Measurements from ENCODE around the gene DNASE1L3. TPM values are rescaled to one million over a fixed set of nuclear protein-coding genes. Genes with fewer than 3 reads are reported as not detected.

Gene DNASE1L3
- total RNA-seq, 1 experiment from 2014 or later: 0.36 TPM

DNA sequence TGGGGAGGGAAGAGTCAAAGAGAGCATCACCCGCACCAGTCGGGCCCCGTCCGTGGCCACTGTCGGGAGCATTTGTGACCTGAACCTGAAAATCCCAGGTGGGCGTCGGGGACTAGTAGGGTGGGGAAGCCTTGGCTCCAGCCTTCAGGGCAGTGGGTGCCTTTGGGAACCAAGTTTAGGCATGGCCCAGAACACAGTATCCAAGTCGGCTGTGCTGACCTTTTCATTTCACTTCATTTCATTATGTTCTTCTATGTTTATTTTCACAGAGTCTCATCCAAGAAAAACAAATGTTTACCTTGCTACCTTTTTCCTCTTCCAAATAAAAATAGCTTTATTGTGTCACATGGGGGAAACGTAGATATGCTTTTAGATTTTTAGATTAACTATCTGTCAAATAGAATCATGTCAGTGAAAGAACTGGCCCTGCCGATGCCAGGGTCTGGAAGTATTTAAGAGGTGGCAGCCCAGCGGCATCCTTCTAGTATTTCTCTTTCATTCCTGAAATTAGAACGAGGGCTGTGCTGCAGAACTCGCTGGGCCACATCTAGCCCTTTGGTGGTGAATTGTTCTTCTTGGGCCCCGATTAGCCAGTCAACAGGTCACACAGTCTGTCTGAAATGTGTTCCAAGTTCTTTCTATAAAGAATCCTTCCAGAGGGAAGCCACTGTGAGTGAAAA, 60.5 kb downstream of the DNASE1L3 start:
- H3K27me3 ChIP-seq (ENCODE audit: low read length): no peaks in the 10 kb centered on the region
- intact Hi-C loops (cut with micrococcal nuclease): no loop called here
- no TSS peak for BruUV-seq (replicated peaks)
- POLR2A ChIA-PET (ENCODE audit: unreplicated experiment): no interaction called here
- no peak overlapping the region for H3K9ac ChIP-seq (ENCODE audit: low read length)
- H3F3A ChIP-seq (ENCODE audit: low read length, unreplicated experiment): no peaks in the 10 kb centered on the region
- no peak overlapping the region for H3K27ac ChIP-seq (ENCODE audit: low read length)
- H3K9me3 ChIP-seq (ENCODE audit: low read length): no peaks in the 10 kb centered on the region
- ATAC-seq (no peak), DNase-seq (no peak)
- no peaks in the 10 kb centered on the region for H4K20me1 ChIP-seq (ENCODE audit: low read length)
- H2AFZ ChIP-seq (ENCODE audit: low read length): no peak overlapping the region
- H3K4me1 ChIP-seq (ENCODE audit: insufficient read depth, low read length): no peaks in the 10 kb centered on the region
- no peak overlapping the region for H3K4me3 ChIP-seq (ENCODE audit: low read length)
- H3K36me3 ChIP-seq (ENCODE audit: low read depth, low read length): peaks cover 93% of the 10 kb centered on the region
- no peak for TF ChIP-seq CTCF (conservative IDR thresholded peaks at IDR 0.05; ENCODE audit: low read depth, low read length)
- TF ChIP-seq EZH2phosphoT487 (IDR thresholded peaks at IDR 0.05; ENCODE audit: borderline replicate concordance, low read length): no peak
- TF ChIP-seq EZH2 (IDR thresholded peaks at IDR 0.05; ENCODE audit: low read length, unreplicated experiment): no peak
- CTCF ChIA-PET: no interaction called here
- H3K9me2 ChIP-seq (replicated peaks; ENCODE audit: low read length): no peaks in the 10 kb centered on the region
- H3K79me2 ChIP-seq (ENCODE audit: low read length): no peaks in the 10 kb centered on the region
- H3K4me2 ChIP-seq (ENCODE audit: low read length): no peak overlapping the region

DNA sequence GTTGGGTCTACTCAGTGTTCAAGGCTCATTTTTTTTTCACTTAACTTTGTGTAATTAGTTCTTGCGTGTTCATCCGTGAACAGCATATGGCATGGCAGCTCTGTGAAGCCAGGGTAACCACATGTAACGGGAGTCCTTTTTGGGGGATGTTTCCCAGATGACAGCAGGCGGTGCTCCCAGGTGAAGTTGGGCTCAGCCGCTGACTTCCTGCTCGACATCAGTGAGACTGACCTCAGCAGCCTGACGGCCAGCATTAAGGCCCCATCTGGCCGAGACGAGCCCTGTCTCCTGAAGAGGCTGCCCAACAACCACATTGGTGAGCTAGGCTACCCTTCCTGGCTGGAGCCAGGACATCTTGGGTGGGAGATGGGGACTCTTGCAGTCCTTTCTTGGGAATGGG, 62.7 kb downstream of the DNASE1L3 start:
- Histone ChIP-seq H3F3A (ENCODE audit: low read length, unreplicated experiment) (no peaks in the 10 kb centered on the region), H3K79me2 (ENCODE audit: low read length) (no peaks in the 10 kb centered on the region), H3K4me2 (ENCODE audit: low read length) (no peak overlapping the region), H3K9me3 (ENCODE audit: low read length) (no peaks in the 10 kb centered on the region), H3K9me2 (replicated peaks; ENCODE audit: low read length) (no peaks in the 10 kb centered on the region), H3K9ac (ENCODE audit: low read length) (no peak overlapping the region), H2AFZ (ENCODE audit: low read length) (no peak overlapping the region), H3K4me1 (ENCODE audit: insufficient read depth, low read length) (no peaks in the 10 kb centered on the region), H3K36me3 (ENCODE audit: low read depth, low read length) (peaks cover 96% of the 10 kb centered on the region), H3K4me3 (ENCODE audit: low read length) (no peak overlapping the region), H4K20me1 (ENCODE audit: low read length) (no peaks in the 10 kb centered on the region), H3K27ac (ENCODE audit: low read length) (no peak overlapping the region), H3K27me3 (ENCODE audit: low read length) (no peaks in the 10 kb centered on the region)
- BruUV-seq (replicated peaks): no TSS peak
- POLR2A ChIA-PET (ENCODE audit: unreplicated experiment): no interaction called here
- no peak for TF ChIP-seq EZH2phosphoT487 (IDR thresholded peaks at IDR 0.05; ENCODE audit: borderline replicate concordance, low read length)
- TF ChIP-seq CTCF (conservative IDR thresholded peaks at IDR 0.05; ENCODE audit: low read depth, low read length): no peak
- intact Hi-C loops (cut with micrococcal nuclease): no loop called here
- DNase-seq (no peak), ATAC-seq (no peak)
- CTCF ChIA-PET: no interaction called here

- H3K27ac ChIP-seq (ENCODE audit: low read length): no peak overlapping the region
- no peak overlapping the region for H3K4me3 ChIP-seq (ENCODE audit: low read length)
- ChIA-PET CTCF (no interaction called here), POLR2A (ENCODE audit: unreplicated experiment) (no interaction called here)
- intact Hi-C loops (cut with micrococcal nuclease): no loop called here
- H2AFZ ChIP-seq (ENCODE audit: low read length): no peak overlapping the region
- no peaks in the 10 kb centered on the region for H3K9me3 ChIP-seq (ENCODE audit: low read length)
- ATAC-seq (no peak), DNase-seq (no peak)
- H3K9ac ChIP-seq (ENCODE audit: low read length): no peak overlapping the region
- TF ChIP-seq EZH2 (IDR thresholded peaks at IDR 0.05; ENCODE audit: low read length, unreplicated experiment) (no peak), CTCF (conservative IDR thresholded peaks at IDR 0.05; ENCODE audit: low read depth, low read length) (no peak), EZH2phosphoT487 (IDR thresholded peaks at IDR 0.05; ENCODE audit: borderline replicate concordance, low read length) (no peak)
- H3K36me3 ChIP-seq (ENCODE audit: low read depth, low read length): peaks cover 96% of the 10 kb centered on the region
- BruUV-seq (replicated peaks): no TSS peak
- H3K9me2 ChIP-seq (replicated peaks; ENCODE audit: low read length): no peaks in the 10 kb centered on the region
- no peaks in the 10 kb centered on the region for H3K4me1 ChIP-seq (ENCODE audit: insufficient read depth, low read length)
- H3K4me2 ChIP-seq (ENCODE audit: low read length): no peak overlapping the region
- no peaks in the 10 kb centered on the region for H3K79me2 ChIP-seq (ENCODE audit: low read length)
- H3K27me3 ChIP-seq (ENCODE audit: low read length): no peaks in the 10 kb centered on the region
- H4K20me1 ChIP-seq (ENCODE audit: low read length): no peaks in the 10 kb centered on the region
- H3F3A ChIP-seq (ENCODE audit: low read length, unreplicated experiment): no peaks in the 10 kb centered on the region
Measured at GRCh38 chr3:58144478-58145325, 66.1 kb downstream of the DNASE1L3 start.

Measured in PC-3 (cell line).